ENCODE measurements around the gene ASPG.

- TF ChIP-seq CTCF (IDR thresholded peaks at IDR 0.05) (no peak), ZFX (IDR thresholded peaks at IDR 0.05; ENCODE audit: borderline replicate concordance) (no peak)
Observed at GRCh38 chr14:104094056-104094708, 8.7 kb downstream of the ASPG start.
